Measurements from ENCODE around the gene PRDM11.
"Not testable (repeated sequence)": the region's sequence is repeated elsewhere in the genome, so short reads cannot be mapped to it uniquely, and the experiment has no call there.

Gene PRDM11

DNA sequence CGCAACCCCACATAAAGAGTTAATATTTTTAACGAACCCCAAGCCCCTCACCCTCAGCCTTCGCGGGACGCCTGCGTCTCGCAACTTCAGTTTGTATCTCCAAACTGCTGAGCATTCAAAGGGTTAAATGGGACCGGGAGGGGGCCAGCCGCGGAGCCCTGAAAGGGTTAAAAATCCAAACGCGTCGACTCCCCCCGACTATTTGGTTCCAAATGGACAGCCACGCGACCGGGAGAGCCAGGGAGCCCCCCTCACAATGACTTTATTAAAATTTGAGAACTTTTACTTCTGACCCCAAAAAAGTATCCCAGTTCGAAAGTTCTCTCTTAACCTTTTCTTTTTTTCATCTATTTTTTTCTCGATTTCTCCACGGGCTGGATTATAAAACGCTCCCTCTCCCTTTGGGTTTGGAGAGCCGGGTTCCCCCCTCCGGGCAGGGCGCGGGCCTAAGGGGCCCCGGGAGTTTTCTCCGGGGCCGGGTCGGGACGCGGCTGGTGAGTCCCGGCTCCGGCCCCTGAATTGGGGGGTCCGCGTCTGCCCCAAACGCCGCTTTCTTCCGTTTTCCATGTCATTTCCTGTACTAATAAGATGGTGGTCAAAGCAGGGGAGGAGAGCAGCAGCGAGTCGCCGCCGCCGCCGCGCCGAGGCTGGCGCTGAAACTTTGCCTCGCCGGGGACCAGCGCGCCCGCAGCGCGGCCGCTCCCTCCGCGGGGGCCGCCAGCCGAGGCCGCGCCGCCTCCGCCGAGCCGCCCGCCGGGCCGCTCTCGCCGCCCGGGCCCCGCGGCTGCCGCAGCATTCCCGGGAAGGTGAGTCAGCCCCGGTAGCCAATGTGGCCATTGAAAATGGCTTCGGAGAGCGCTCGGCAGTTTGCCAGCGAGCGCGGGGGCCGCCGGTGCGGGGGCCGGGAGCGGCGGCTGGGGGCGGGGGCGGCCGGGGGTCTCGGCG lies at the start of gene PRDM11:
Gene PRDM11 (plus strand): TSS at position 568 of the 945 bp plus-strand sequence. CDS start 35,128 bp downstream, outside the sequence.
- no peak for DNase-seq

GRCh38 chr11:45097721-45098493 lies 48.5 kb upstream of the PRDM11 start:
- no peak for DNase-seq

DNA sequence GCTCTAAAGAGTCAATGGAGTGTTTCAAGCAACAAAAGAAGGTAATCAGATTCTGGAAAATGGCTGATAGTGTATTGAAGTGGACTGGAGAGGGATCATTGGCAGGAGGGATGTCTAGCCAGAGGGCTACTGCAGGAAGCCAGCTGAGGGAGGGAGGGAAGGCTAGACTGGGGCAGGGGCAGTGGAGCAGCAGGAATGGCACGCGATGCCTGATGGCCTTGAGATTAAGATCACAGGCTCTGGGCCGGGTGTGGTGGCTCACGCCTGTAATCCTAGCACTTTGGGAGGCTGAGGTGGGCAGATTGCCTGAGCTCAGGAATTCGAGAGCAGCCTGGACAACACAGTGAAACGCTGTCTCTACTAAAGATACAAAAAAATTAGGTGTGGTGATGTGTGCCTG lies 47.5 kb upstream of the PRDM11 start:
- DNase-seq = no peak

DNA sequence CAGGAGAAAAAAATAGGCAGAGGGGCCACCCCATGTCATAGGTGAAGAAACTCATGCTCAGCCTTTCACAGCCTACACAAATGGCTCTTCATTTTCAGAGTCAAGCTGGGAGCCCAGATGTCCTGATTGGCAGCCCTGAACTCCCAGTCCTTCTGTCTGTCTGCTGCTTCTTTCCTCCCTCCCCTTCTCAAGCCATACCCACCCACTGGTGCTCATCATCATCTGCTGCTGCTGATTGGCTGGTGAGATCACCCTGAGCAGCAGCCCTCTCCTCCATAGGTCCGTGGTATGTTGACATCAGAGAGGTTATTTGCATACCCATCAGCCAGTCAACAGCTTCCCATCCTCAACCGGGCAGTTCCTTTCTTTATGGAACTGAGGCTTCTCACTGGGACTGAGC lies 46.1 kb upstream of the PRDM11 start:
- no peak for DNase-seq

DNA sequence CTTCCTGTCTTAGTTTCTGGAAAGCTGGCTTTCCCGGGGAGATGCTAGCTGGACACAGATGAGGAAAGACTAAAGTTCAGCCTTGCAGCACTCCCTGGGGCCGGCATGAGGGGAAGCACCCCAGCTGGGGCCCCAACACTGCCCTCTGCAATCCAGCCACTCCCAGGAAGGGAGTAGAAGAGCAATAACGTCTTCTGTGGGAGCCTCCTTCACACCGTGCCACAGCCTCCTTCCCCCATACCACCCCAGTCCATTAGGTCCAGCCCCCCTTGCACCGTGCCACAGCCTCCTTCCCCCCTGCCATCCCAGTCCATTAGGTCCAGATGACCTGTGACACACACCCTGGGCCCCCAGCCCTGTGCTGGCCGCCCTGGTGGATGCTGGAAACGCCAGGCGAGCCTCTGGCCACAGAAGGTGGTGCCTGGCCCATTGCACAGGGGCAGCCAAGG lies 44.1 kb upstream of the PRDM11 start:
- DNase-seq = no peak

GRCh38 chr11:45102810-45103621 lies 43.4 kb upstream of the PRDM11 start:
- no peak for DNase-seq

DNA sequence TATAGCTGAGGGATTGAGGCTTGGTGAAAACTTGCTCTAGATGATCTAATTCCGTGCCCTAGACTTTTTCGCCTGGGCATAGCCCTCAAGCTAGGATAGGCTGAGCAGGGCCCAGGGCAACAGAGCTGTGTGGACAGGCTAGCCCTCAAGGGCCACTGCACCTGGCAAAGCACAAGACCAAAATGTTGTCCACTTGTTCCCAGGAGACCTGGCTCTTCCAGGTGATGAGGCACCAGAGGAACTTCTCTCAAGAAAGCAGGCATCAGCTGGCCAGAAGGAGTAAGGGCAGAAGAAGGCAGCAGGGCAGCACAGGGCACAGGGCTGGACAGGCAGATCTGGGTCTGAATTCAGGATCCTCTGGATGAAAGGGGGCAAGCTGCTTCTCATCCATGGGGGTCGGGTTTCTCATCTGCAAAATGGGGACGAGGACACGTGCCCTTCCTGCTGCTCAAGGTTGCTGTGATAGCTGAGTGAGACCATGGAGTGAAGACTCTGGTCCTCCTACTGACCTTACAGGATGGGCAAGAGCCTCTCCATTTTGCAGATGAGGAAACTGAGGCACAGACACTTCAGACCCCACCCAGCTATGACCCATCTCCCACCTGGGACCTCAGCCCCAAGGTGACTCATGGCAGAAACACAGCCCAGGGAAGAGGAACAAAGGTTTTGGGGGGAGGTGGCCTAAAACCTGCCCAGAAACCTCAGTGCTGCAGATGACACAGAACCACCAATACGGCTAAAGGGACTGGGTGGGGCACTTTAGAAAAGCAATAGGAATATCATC lies 42.2 kb upstream of the PRDM11 start:
- no peak for DNase-seq

DNA sequence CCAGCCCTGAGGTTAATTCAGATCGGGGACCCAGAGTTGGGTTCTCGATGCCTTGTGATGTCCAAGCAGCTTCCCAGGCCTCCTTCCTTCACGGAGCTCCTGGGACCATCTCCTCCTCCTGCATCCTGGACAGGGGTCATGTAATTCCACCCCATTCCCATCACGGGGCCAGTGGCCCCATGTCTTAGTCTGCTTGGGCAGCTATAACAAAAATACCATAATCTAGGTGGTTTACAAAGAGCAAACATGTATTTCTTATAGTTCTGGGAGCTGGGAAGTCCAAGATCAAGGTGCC lies 41.7 kb upstream of the PRDM11 start:
- DNase-seq = no peak

GRCh38 chr11:45105233-45105983 lies 41.0 kb upstream of the PRDM11 start:
- DNase-seq = peak; percentile 66

DNA sequence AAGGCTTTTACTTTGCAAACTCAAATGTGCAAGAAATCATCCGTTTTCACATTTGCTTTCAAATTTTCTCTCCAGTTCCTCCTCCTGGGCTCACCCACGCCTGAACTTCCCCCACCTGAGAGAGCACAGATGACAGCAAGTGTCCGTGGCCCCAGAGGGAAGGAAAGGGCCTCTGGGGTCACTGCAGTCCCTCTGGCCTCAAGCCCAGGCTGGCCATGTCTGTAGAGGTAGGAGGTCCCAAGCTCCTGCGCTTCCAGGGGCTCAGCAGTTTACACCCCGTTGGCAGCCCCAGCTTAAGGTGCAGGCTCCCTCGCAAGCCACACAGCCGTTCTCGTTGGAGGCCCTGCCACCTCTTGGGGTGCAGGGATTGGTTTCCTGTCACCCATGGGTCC lies 40.5 kb upstream of the PRDM11 start:
- no peak for DNase-seq

DNA sequence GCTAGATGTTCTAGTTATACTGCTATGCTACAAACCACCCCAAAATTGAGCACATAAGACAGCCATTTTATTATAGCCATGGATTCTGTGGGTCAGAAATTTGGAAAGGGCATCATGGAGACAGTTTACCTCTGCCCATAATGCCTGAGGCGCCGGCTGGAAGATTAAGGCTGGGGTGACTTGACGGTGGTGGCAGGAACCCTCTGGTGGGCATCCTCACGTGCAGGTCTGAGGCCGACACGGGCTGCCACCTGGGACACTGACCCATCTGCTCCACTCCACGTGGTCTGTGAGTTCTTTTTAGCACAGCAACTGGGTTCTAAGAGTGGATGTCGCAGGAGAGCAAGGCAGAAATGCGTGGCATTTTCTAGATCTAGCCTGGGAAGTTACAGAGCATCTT lies 40.0 kb upstream of the PRDM11 start:
- DNase-seq = no peak

- DNase-seq = no peak
Observed at GRCh38 chr11:45107029-45107428, 39.4 kb upstream of the PRDM11 start.

DNA sequence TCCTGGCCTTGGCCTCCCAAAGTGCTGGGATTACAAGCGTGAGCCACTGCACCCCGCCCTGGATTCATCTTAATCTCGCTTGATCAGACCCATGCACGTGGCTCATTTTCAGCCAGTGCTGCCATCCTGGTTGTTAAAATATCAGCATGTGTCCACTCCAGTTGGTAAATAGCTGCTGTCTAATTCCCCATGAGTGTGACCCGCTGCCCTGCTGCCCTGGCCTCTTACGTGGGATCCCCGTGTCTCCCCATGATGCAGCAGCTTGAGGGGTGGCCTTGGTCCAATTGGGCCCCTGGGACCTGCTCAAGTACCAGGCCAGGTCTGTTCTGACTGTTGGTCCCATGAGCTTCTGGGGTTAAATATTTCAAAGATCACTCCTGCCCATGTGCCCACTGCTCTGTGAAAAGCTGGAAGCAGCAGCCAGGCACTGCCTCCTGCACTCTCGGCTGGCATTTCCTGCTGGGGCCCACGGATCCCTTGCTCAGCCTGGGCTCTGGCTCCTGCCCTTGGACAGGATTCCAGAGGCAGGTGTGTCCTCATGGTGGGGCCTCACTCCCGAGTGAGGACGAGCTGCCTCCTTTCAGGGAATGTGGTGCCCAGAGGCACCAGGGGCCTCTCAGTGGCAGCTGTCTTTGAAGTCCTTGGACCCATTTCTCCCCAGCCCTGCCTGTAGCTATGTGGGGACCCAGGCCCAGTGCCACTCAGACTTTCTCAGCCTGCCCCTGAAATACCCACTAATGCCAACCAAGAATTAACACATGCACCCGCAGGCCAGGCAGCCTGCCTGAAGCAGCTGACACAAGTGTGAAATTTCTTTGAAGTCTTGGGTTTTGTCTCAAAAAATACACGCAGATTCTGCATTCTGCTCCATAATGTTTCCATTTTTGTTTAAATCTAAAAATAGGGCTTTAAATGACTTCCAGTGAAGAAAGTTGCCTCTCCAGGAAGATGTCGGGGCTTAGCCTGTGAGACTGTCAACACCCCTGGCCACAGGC lies 38.1 kb upstream of the PRDM11 start:
- no peak for DNase-seq

DNA sequence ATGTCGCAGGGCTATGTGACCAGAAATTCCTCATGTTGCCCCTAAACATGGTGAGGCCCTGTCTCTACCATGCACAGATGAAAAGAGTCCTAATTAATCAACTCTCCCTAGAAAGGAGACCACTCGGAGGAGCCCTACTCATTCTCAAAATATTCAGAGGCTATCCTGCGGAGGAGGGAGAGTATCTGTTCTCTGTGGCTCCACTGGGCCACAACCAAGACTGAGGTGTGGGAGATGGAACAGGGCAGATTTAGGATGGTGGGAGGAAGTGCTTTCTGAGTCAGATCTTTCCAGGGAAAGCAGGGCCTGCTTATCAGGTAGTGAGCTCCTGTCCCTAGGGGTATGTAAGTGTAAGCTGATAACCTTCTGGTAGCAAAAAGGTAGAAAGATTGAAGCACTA lies 37.0 kb upstream of the PRDM11 start:
- DNase-seq = no peak

DNA sequence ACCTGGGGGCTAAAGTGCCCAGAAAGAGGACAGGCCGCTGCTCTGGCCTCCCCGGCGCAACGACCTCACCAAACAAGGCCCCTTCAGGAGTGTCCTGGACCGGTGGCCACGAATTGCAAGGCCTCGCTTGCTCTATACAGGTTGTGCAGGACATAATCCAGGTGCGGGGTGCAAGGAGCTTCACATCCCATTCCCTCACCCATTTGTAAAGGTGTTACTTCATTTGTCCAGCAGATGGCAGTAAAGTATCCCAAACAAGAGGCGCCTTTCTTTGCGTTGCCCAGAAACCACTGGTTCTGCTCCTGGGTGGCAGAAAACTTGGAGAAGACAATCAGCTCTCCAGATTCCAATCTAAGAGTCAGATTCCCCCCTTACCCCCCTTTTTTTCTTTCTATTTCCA lies 35.9 kb upstream of the PRDM11 start:
- peak; percentile 61 for DNase-seq

- DNase-seq = no peak
Observed at GRCh38 chr11:45113807-45114206, 32.6 kb upstream of the PRDM11 start.

DNA sequence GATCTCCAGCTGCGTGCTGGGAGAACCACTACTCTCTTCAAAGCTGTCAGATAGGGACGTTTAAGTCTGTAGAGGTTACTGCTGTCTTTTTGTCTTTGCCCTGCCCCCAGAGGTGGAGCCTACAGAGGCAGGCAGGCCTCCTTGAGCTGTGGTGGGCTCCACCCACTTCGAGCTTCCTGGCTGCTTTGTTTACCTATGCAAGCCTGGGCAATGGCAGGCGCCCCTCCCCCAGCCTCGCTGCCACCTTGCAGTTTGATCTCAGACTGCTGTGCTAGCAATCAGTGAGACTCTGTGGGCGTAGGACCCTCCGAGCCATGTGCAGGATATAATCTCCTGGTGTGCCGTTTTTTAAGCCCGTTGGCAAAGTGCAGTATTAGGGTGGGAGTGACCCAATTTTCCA lies 18.6 kb upstream of the PRDM11 start:
- not testable (repeated sequence) for DNase-seq

DNA sequence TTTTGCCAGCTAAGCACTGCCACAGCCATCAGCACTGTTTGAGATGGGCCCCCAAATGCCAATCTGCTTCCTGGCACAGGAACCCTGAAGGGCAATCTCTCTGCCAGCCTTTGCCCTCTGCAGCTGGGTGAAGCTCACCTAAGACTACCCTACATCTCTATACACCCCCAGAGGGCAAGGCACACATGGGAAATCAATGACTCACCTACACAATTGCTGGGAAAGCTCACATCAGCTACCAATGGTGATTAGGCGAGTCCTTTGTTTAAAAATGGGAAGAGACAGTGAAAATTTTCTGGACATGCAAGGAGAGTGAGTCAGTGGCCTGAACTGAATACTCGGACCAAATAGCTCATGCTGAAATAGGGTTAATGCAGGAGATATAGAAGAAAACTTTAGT lies 12.6 kb upstream of the PRDM11 start:
- no peak for DNase-seq

DNA sequence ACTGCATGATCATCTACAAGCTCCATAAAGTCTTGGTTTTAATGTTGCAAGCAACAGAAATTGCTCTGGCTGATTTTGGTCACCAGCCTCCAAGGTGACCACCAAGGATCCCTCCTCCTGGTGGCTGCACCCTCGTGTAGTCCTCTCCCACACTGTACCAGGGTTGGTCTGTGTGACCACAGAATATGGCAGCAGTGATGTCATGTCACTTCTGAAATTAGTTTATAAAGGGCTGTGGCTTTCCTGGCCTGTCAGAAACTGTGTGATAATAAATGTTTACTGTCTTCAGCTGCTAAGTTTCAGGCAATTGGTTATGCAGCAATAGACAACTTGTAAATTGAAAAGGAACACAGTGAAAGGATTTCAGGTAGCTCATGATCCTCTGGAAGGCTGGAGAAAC lies 5.3 kb upstream of the PRDM11 start:
- DNase-seq = no peak

- no peak for DNase-seq
Observed at GRCh38 chr11:45141631-45142030, 4.8 kb upstream of the PRDM11 start.

Measured in NCI-H774 (cell line).